GM23338 (cell line): ENCODE data around the gene EMID1.
A peak's percentile ranks its signal among the peaks of the same experiment; 100 is the strongest.

ENCODE experiments used
- CREB1 ChIP-seq: fragments of 250-450 bp; sonication (Bioruptor Pico); IDR thresholded peaks from 2 replicates; pipeline ENCODE4 v1.5.0; 2020; ENCODE audit warnings: low read depth, mild to moderate bottlenecking, moderate library complexity
- EZH2 ChIP-seq: fragments of 200-600 bp; sonication (generic); IDR thresholded peaks from one replicate; pipeline ENCODE4 v1.8.0; 2017; ENCODE audit warnings: antibody characterized with exemption, mild to moderate bottlenecking, low read depth; ENCODE audit not compliant: unreplicated experiment
- EZH2phosphoT487 ChIP-seq: fragments of 200-600 bp; sonication (generic); IDR thresholded peaks from one replicate; pipeline ENCODE4 v1.8.1; 2018; ENCODE audit warnings: antibody characterized with exemption; ENCODE audit not compliant: unreplicated experiment
- JUNB ChIP-seq: IDR thresholded peaks from one replicate; pipeline ENCODE4 v1.6.1; 2016; ENCODE audit warnings: antibody characterized with exemption; ENCODE audit not compliant: unreplicated experiment
- NANOG ChIP-seq: IDR thresholded peaks from 2 replicates; pipeline ENCODE4 v1.6.1; 2016; ENCODE audit warnings: antibody characterized with exemption, borderline replicate concordance
- POLR2AphosphoS5 ChIP-seq: IDR thresholded peaks from 2 replicates; pipeline ENCODE4 v1.6.1; 2016; ENCODE audit warnings: antibody characterized with exemption, low read depth
- STAT1 ChIP-seq: IDR thresholded peaks from one replicate; pipeline ENCODE4 v1.6.1; 2016; ENCODE audit warnings: antibody characterized with exemption; ENCODE audit not compliant: unreplicated experiment
- TF ChIP-seq, protein P1 (sequence below), 2 experiments: fragments of 200-600 bp in 1 of 2; sonication (generic) in 1 of 2; conservative IDR thresholded peaks; 2 replicates each; pipeline versions ENCODE4 v1.5.1 to v1.6.1; 2016 to 2017; ENCODE audit warnings: antibody characterized with exemption in 2 of 2, low read depth in 2 of 2, mild to moderate bottlenecking in 2 of 2, moderate library complexity in 1 of 2
- TF ChIP-seq, protein P2 (sequence below): IDR thresholded peaks from one replicate; pipeline ENCODE4 v1.6.1; 2018; ENCODE audit warnings: antibody characterized with exemption; ENCODE audit not compliant: unreplicated experiment
- TF ChIP-seq, protein P3 (sequence below): IDR thresholded peaks from 2 replicates; pipeline ENCODE4 v1.6.1; 2016; ENCODE audit warnings: antibody characterized with exemption

DNA sequence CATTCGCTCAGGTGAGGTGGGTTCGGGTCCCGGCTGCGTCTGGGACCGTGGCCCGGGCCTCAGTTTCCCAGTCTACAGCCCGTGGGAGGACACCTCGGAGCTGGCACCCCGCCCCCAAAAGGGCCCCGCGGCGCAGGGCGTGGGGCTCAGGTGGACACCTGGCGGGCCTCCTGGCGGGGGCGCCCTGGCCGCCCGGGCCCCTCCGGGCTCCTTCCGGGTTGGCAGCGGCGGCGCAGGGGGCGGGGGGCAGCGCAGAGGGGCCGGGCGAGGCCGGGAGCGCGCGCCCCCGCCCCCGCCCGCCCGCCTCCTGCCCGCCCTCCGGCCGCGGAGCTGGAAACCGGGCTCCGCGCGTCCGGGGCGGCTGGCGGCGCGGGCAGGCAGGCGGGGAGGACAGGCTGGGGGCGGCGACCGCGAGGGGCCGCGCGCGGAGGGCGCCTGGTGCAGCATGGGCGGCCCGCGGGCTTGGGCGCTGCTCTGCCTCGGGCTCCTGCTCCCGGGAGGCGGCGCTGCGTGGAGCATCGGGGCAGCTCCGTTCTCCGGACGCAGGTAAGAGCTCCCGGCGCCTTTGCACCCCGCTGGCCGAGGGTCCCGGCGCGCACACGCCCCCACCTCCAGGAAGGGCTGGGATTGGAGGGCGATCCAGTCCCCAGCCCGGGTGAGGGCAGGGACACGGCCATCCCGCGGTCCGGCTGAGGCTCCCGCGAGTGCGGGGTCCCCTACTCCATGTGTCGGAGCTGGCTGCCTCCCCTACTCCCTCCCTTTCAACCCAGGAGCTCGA lies at the start of gene EMID1:
- TF ChIP-seq, protein P1, sequence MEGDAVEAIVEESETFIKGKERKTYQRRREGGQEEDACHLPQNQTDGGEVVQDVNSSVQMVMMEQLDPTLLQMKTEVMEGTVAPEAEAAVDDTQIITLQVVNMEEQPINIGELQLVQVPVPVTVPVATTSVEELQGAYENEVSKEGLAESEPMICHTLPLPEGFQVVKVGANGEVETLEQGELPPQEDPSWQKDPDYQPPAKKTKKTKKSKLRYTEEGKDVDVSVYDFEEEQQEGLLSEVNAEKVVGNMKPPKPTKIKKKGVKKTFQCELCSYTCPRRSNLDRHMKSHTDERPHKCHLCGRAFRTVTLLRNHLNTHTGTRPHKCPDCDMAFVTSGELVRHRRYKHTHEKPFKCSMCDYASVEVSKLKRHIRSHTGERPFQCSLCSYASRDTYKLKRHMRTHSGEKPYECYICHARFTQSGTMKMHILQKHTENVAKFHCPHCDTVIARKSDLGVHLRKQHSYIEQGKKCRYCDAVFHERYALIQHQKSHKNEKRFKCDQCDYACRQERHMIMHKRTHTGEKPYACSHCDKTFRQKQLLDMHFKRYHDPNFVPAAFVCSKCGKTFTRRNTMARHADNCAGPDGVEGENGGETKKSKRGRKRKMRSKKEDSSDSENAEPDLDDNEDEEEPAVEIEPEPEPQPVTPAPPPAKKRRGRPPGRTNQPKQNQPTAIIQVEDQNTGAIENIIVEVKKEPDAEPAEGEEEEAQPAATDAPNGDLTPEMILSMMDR (conservative IDR thresholded peaks at IDR 0.05; ENCODE audit: low read depth in 2 of 2) = peak in 1 of 2 experiments; percentile 33; a peak in 2 of 4 replicates
- no peak for TF ChIP-seq EZH2phosphoT487
- no peak for TF ChIP-seq EZH2
- TF ChIP-seq POLR2AphosphoS5 = 0 out of 2 replicates have a peak, but pooled peaks have one; percentile 33
- TF ChIP-seq STAT1 = no peak
- TF ChIP-seq NANOG = no peak
- TF ChIP-seq CREB1 = no peak
- TF ChIP-seq, protein P2, sequence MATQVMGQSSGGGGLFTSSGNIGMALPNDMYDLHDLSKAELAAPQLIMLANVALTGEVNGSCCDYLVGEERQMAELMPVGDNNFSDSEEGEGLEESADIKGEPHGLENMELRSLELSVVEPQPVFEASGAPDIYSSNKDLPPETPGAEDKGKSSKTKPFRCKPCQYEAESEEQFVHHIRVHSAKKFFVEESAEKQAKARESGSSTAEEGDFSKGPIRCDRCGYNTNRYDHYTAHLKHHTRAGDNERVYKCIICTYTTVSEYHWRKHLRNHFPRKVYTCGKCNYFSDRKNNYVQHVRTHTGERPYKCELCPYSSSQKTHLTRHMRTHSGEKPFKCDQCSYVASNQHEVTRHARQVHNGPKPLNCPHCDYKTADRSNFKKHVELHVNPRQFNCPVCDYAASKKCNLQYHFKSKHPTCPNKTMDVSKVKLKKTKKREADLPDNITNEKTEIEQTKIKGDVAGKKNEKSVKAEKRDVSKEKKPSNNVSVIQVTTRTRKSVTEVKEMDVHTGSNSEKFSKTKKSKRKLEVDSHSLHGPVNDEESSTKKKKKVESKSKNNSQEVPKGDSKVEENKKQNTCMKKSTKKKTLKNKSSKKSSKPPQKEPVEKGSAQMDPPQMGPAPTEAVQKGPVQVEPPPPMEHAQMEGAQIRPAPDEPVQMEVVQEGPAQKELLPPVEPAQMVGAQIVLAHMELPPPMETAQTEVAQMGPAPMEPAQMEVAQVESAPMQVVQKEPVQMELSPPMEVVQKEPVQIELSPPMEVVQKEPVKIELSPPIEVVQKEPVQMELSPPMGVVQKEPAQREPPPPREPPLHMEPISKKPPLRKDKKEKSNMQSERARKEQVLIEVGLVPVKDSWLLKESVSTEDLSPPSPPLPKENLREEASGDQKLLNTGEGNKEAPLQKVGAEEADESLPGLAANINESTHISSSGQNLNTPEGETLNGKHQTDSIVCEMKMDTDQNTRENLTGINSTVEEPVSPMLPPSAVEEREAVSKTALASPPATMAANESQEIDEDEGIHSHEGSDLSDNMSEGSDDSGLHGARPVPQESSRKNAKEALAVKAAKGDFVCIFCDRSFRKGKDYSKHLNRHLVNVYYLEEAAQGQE = no peak
- TF ChIP-seq JUNB = no peak
- TF ChIP-seq, protein P3, sequence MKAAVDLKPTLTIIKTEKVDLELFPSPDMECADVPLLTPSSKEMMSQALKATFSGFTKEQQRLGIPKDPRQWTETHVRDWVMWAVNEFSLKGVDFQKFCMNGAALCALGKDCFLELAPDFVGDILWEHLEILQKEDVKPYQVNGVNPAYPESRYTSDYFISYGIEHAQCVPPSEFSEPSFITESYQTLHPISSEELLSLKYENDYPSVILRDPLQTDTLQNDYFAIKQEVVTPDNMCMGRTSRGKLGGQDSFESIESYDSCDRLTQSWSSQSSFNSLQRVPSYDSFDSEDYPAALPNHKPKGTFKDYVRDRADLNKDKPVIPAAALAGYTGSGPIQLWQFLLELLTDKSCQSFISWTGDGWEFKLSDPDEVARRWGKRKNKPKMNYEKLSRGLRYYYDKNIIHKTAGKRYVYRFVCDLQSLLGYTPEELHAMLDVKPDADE = no peak
